Type B pancreatic cell (in vitro differentiated cells): ENCODE data around the gene CFAP410. TPM values are rescaled to one million over a fixed set of nuclear protein-coding genes. Genes with fewer than 3 reads are reported as not detected.

ENCODE experiments used
- DNase-seq: peaks from one replicate; pipeline ENCODE4 v3.0.0; 2021; ENCODE audit warnings: mixed read lengths; ENCODE audit not compliant: unreplicated experiment; ENCODE audit errors: extremely low spot score
- H3K27ac Mint-ChIP-seq: 2 replicates; pipeline ENCODE4 v1.8.0; 2021; ENCODE audit warnings: mild to moderate bottlenecking, mixed read lengths
- H3K27me3 Mint-ChIP-seq: 2 replicates; pipeline ENCODE4 v1.8.0; 2021; ENCODE audit warnings: mixed read lengths
- H3K36me3 Mint-ChIP-seq: 2 replicates; pipeline ENCODE4 v1.8.0; 2021; ENCODE audit warnings: mixed read lengths
- H3K4me1 Mint-ChIP-seq: one replicate; pipeline ENCODE4 v1.8.0; 2021; ENCODE audit warnings: mixed read lengths; ENCODE audit not compliant: unreplicated experiment
- H3K4me3 Mint-ChIP-seq: 2 replicates; pipeline ENCODE4 v1.8.0; 2021; ENCODE audit warnings: mild to moderate bottlenecking, mixed read lengths
- H3K9me3 Mint-ChIP-seq: 2 replicates; pipeline ENCODE4 v1.8.0; 2021; ENCODE audit warnings: mixed read lengths
- CTCF ChIP-seq: fragments of 200-600 bp; sonication (generic); conservative IDR thresholded peaks from 2 replicates; pipeline ENCODE4 v1.5.0; 2021; ENCODE audit warnings: antibody characterized with exemption, mild to moderate bottlenecking
- total RNA-seq: library from RNA; stranded (reverse); gene quantifications from 2 replicates; pipeline ENCODE4 v1.2.1, GENCODE V29; 2021; ENCODE audit warnings: low replicate concordance

CFAP410 gene
- total RNA-seq, 1 donor from 2014 or later = 15.1 TPM

GRCh38 chr21:44320847-44321246 is 18.3 kb downstream of the CFAP410 start:
- no peak for TF ChIP-seq CTCF
- Mint-ChIP-seq H3K4me1 (no peaks in the 10 kb centered on the region), H3K27ac (no peak overlapping the region), H3K4me3 (no peak overlapping the region), H3K36me3 (no peaks in the 10 kb centered on the region), H3K9me3 (no peaks in the 10 kb centered on the region), H3K27me3 (no peaks in the 10 kb centered on the region)
- no peak for DNase-seq

- no peak for DNase-seq
- TF ChIP-seq CTCF = no peak
- no peaks in the 10 kb centered on the region for H3K4me1 Mint-ChIP-seq
- no peaks in the 10 kb centered on the region for H3K27me3 Mint-ChIP-seq
- H3K4me3 Mint-ChIP-seq = no peak overlapping the region
- H3K9me3 Mint-ChIP-seq = no peaks in the 10 kb centered on the region
- no peaks in the 10 kb centered on the region for H3K36me3 Mint-ChIP-seq
- no peak overlapping the region for H3K27ac Mint-ChIP-seq
These were observed 19.7 kb downstream of the CFAP410 start for GRCh38 chr21:44319407-44320065.

GRCh38 chr21:44318489-44319285 is 20.5 kb downstream of the CFAP410 start:
- Mint-ChIP-seq H3K27me3 (no peaks in the 10 kb centered on the region), H3K27ac (no peak overlapping the region), H3K4me3 (no peak overlapping the region), H3K4me1 (no peaks in the 10 kb centered on the region), H3K9me3 (no peaks in the 10 kb centered on the region), H3K36me3 (no peaks in the 10 kb centered on the region)
- DNase-seq = no peak
- TF ChIP-seq CTCF = no peak

GRCh38 chr21:44317871-44318270 is 21.3 kb downstream of the CFAP410 start:
- no peak overlapping the region for H3K27ac Mint-ChIP-seq
- H3K4me1 Mint-ChIP-seq = no peaks in the 10 kb centered on the region
- no peak for TF ChIP-seq CTCF
- no peak for DNase-seq
- no peak overlapping the region for H3K4me3 Mint-ChIP-seq
- H3K9me3 Mint-ChIP-seq = no peaks in the 10 kb centered on the region
- H3K27me3 Mint-ChIP-seq = no peaks in the 10 kb centered on the region
- no peaks in the 10 kb centered on the region for H3K36me3 Mint-ChIP-seq

- H3K36me3 Mint-ChIP-seq = no peaks in the 10 kb centered on the region
- H3K27ac Mint-ChIP-seq = no peak overlapping the region
- no peaks in the 10 kb centered on the region for H3K9me3 Mint-ChIP-seq
- H3K4me1 Mint-ChIP-seq = no peaks in the 10 kb centered on the region
- no peaks in the 10 kb centered on the region for H3K27me3 Mint-ChIP-seq
- no peak for DNase-seq
- H3K4me3 Mint-ChIP-seq = no peak overlapping the region
- no peak for TF ChIP-seq CTCF
These were observed 21.9 kb downstream of the CFAP410 start for GRCh38 chr21:44317241-44317782.
